Neural progenitor cell (in vitro differentiated cells): ENCODE measurements around the gene CHAC1.

Source experiments
- CTCF ChIP-seq: fragments of 200-600 bp; sonication (generic); IDR thresholded peaks from 2 replicates; pipeline ENCODE4 v1.5.1; 2017; ENCODE audit warnings: antibody characterized with exemption, mild to moderate bottlenecking
- EZH2 ChIP-seq: fragments of 200-600 bp; sonication (generic); IDR thresholded peaks from 2 replicates; pipeline ENCODE4 v1.6.1; 2017; ENCODE audit warnings: antibody characterized with exemption, mild to moderate bottlenecking, moderate library complexity
- EZH2phosphoT487 ChIP-seq: fragments of 200-600 bp; sonication (generic); IDR thresholded peaks from 2 replicates; pipeline ENCODE4 v1.6.1; 2017; ENCODE audit warnings: antibody characterized with exemption

GRCh38 chr15:40974879-40975278 lies 21.6 kb downstream of the CHAC1 start:
- TF ChIP-seq CTCF (no peak), EZH2 (no peak), EZH2phosphoT487 (no peak)
